B cell (primary cell): ENCODE measurements around the gene PIGT. TPM values are rescaled to one million over a fixed set of nuclear protein-coding genes. Genes with fewer than 3 reads are reported as not detected.

Source experiments
- ATAC-seq: fragments of 200-7000 bp; cut with Tn5 transposase; one replicate; pipeline ENCODE4 v1.10.0; 2021; ENCODE audit warnings: low read depth, mild to moderate bottlenecking, moderate number of reproducible peaks, moderate library complexity
- CTCF ChIA-PET: fragments of 350-600 bp; sonication (Branson Sonifier 250); formaldehyde crosslinking; loops from one replicate; lab custom pipeline; 2021; ENCODE audit warnings: antibody characterized with exemption, inconsistent platforms; lab: Charles Lee
- POLR2A ChIA-PET: fragments of 350-600 bp; sonication (Branson Sonifier 250); formaldehyde crosslinking; loops from one replicate; lab custom pipeline; 2021; ENCODE audit warnings: antibody characterized with exemption; lab: Charles Lee
- DNase-seq: peaks from one replicate; pipeline ENCODE4 v3.0.0; 2013
- H2AFZ ChIP-seq: 2 replicates; pipeline ENCODE4 v1.6.1; 2012; ENCODE audit warnings: mild to moderate bottlenecking, low read depth, low read length; ENCODE audit not compliant: insufficient read depth, poor library complexity, severe bottlenecking
- H3K27ac ChIP-seq, 2 donors: 1 replicate in 1 of 2; 2 replicates in 1 of 2; pipeline ENCODE4 v1.5.1; 2012 to 2013; ENCODE audit warnings: low read length in 2 of 2, mild to moderate bottlenecking in 2 of 2, moderate library complexity in 1 of 2
- H3K27me3 ChIP-seq, 4 experiments: fragments of 200-600 bp in 1 of 4; sonication (generic) in 1 of 4; replicated peaks in 1 of 4; 1 replicate in 2 of 4; 2 replicates in 2 of 4; pipeline versions ENCODE4 v1.6.1 to v1.7.0; 2013 to 2016; ENCODE audit warnings: low read length in 3 of 4, mild to moderate bottlenecking in 2 of 4, mixed read lengths in 1 of 4, moderate library complexity in 1 of 4; ENCODE audit not compliant: insufficient read depth in 4 of 4, control insufficient read depth in 3 of 4; ENCODE audit errors: control extremely low read depth in 1 of 4
- H3K36me3 ChIP-seq, 2 experiments: replicated peaks in 1 of 2; 1 replicate in 1 of 2; 2 replicates in 1 of 2; pipeline versions ENCODE4 v1.6.1 to v1.7.1; 2013; ENCODE audit warnings: low read length in 1 of 2; ENCODE audit not compliant: insufficient read depth in 2 of 2, control insufficient read depth in 1 of 2; ENCODE audit errors: control extremely low read depth in 1 of 2, extremely low read depth in 1 of 2
- H3K4me1 ChIP-seq, 2 donors: fragments of 200-600 bp in 1 of 2; sonication (generic) in 1 of 2; 1 replicate in 1 of 2; 2 replicates in 1 of 2; pipeline versions ENCODE4 v1.5.1 to v1.6.1; 2013 to 2017; ENCODE audit warnings: low read length in 2 of 2; ENCODE audit not compliant: control insufficient read depth in 2 of 2, insufficient read depth in 2 of 2
- H3K4me2 ChIP-seq: replicated peaks from 2 replicates; pipeline ENCODE3; 2012; ENCODE audit warnings: mild to moderate bottlenecking, low read depth, low read length; ENCODE audit not compliant: poor library complexity, severe bottlenecking
- H3K4me3 ChIP-seq, 5 experiments: fragments of 200-600 bp in 1 of 5; sonication (generic) in 1 of 5; 1 replicate in 3 of 5; 2 replicates in 2 of 5; pipeline versions ENCODE4 v1.5.1 to v1.7.0; 2011 to 2016; ENCODE audit warnings: low read length in 4 of 5, mild to moderate bottlenecking in 4 of 5, low read depth in 2 of 5, control low read depth in 1 of 5, moderate library complexity in 1 of 5; ENCODE audit not compliant: insufficient read depth in 1 of 5; ENCODE audit errors: control extremely low read depth in 1 of 5, extremely low read depth in 1 of 5
- H3K79me2 ChIP-seq: fragments of 200-600 bp; sonication (generic); one replicate; pipeline ENCODE4 v1.6.0; 2016; ENCODE audit warnings: low read length; ENCODE audit not compliant: control insufficient read depth, insufficient read depth
- H3K9ac ChIP-seq: fragments of 200-600 bp; sonication (generic); 2 replicates; pipeline ENCODE4 v1.6.1; 2017; ENCODE audit warnings: mild to moderate bottlenecking, low read length, moderate library complexity
- H3K9me3 ChIP-seq, 3 donors: one replicate each; pipeline versions ENCODE4 v1.6.1 to v1.7.1; 2013; ENCODE audit warnings: low read length in 2 of 3; ENCODE audit not compliant: control insufficient read depth in 2 of 3, insufficient read depth in 1 of 3; ENCODE audit errors: control extremely low read depth in 1 of 3
- H4K20me1 ChIP-seq: 2 replicates; pipeline ENCODE4 v1.6.0; 2012; ENCODE audit warnings: mild to moderate bottlenecking, low read length; ENCODE audit not compliant: insufficient read depth, control insufficient read depth, poor library complexity, severe bottlenecking
- H3K27ac Mint-ChIP-seq: one replicate; pipeline ENCODE4 v1.8.0; 2021; ENCODE audit warnings: mixed read lengths
- H3K27me3 Mint-ChIP-seq: one replicate; pipeline ENCODE4 v1.8.0; 2021; ENCODE audit warnings: mixed read lengths
- H3K4me1 Mint-ChIP-seq: one replicate; pipeline ENCODE4 v1.8.0; 2021; ENCODE audit warnings: mixed read lengths
- H3K4me3 Mint-ChIP-seq: one replicate; pipeline ENCODE4 v1.8.0; 2021; ENCODE audit warnings: mixed read lengths
- H3K9me3 Mint-ChIP-seq: one replicate; pipeline ENCODE4 v1.8.0; 2022; ENCODE audit warnings: mixed read lengths; ENCODE audit not compliant: insufficient read depth
- EZH2 ChIP-seq: IDR thresholded peaks from 2 replicates; pipeline ENCODE4 v1.6.1; 2012; ENCODE audit warnings: borderline replicate concordance, low read depth, mild to moderate bottlenecking, moderate library complexity, low read length; ENCODE audit not compliant: insufficient read depth, poor library complexity, severe bottlenecking
- WGBS: methylation state at CpG from one replicate; pipeline ENCODE4 v1.1.5; 2013; ENCODE audit warnings: missing lambda C conversion rate; ENCODE audit not compliant: insufficient coverage; 5-methylcytosine and 5-hydroxymethylcytosine counted together
- intact Hi-C: fragments of 100-400 bp; cut with micrococcal nuclease; formaldehyde crosslinking; loops from one replicate; pipeline ENCODE4 v1.10.0; 2022
- polyA plus RNA-seq: library from polyadenylated mRNA; depleted of rRNA; stranded (reverse); fragments of >200 nt; gene quantifications from 2 replicates; pipeline ENCODE4 v1.2.3, GENCODE V29; 2012
- total RNA-seq, 2 donors: library from RNA; stranded (reverse); fragments of 120-200 nt in 1 of 2; gene quantifications; 1 replicate in 1 of 2; 2 replicates in 1 of 2; pipeline versions ENCODE4 v1.2.3 to v1.2.4, GENCODE V29; 2013 to 2022
- TF ChIP-seq, protein P1 (sequence below): fragments of 200-600 bp; IDR thresholded peaks from one replicate; pipeline ENCODE4 v1.8.0; 2022; ENCODE audit warnings: antibody characterized with exemption, mild to moderate bottlenecking

Gene PIGT
- total and polyA plus RNA-seq, 2 donors (not counting 1 experiment from before 2014, with no cell fraction given), result 51.6 to 106 TPM

DNA sequence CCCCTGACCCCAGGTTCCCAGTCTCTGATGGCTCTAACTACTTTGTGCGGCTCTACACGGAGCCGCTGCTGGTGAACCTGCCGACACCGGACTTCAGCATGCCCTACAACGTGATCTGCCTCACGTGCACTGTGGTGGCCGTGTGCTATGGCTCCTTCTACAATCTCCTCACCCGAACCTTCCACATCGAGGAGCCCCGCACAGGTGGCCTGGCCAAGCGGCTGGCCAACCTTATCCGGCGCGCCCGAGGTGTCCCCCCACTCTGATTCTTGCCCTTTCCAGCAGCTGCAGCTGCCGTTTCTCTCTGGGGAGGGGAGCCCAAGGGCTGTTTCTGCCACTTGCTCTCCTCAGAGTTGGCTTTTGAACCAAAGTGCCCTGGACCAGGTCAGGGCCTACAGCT lies 9.6 kb downstream of the PIGT start:
- Histone ChIP-seq H2AFZ (no peak overlapping the region), H3K9me3 (no peaks in the 10 kb centered on the region), H3K4me2 (no peak overlapping the region), H3K4me1 (no peaks in the 10 kb centered on the region), H3K36me3 (peaks cover 10 to 51% of the 10 kb centered on the region in 2 experiments), H3K79me2 (no peaks in the 10 kb centered on the region), H4K20me1 (no peaks in the 10 kb centered on the region), H3K4me3 (no peak overlapping the region), H3K27ac (no peak overlapping the region), H3K9ac (no peak overlapping the region), H3K27me3 (no peaks in the 10 kb centered on the region)
- Mint-ChIP-seq H3K9me3 (no peaks in the 10 kb centered on the region), H3K27me3 (no peaks in the 10 kb centered on the region), H3K27ac (no peak overlapping the region), H3K4me3 (no peak overlapping the region), H3K4me1 (no peaks in the 10 kb centered on the region)
- ChIA-PET CTCF (interaction anchor here (1.1 to 15.7 kb wide), 2 partner anchors 12 to 56 kb away, joined by 5 to 814 read pairs; partner anchors contain the start of genes SYS1 and TP53TG5), POLR2A (no interaction called here)
- no peak for ATAC-seq
- no peak for DNase-seq
- TF ChIP-seq, protein P1, sequence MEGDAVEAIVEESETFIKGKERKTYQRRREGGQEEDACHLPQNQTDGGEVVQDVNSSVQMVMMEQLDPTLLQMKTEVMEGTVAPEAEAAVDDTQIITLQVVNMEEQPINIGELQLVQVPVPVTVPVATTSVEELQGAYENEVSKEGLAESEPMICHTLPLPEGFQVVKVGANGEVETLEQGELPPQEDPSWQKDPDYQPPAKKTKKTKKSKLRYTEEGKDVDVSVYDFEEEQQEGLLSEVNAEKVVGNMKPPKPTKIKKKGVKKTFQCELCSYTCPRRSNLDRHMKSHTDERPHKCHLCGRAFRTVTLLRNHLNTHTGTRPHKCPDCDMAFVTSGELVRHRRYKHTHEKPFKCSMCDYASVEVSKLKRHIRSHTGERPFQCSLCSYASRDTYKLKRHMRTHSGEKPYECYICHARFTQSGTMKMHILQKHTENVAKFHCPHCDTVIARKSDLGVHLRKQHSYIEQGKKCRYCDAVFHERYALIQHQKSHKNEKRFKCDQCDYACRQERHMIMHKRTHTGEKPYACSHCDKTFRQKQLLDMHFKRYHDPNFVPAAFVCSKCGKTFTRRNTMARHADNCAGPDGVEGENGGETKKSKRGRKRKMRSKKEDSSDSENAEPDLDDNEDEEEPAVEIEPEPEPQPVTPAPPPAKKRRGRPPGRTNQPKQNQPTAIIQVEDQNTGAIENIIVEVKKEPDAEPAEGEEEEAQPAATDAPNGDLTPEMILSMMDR, result no peak
- TF ChIP-seq EZH2, result no peak
- intact Hi-C loops, result no loop called here
- WGBS, result 97% methylated on average over 17 of the region's 17 CpGs

DNA sequence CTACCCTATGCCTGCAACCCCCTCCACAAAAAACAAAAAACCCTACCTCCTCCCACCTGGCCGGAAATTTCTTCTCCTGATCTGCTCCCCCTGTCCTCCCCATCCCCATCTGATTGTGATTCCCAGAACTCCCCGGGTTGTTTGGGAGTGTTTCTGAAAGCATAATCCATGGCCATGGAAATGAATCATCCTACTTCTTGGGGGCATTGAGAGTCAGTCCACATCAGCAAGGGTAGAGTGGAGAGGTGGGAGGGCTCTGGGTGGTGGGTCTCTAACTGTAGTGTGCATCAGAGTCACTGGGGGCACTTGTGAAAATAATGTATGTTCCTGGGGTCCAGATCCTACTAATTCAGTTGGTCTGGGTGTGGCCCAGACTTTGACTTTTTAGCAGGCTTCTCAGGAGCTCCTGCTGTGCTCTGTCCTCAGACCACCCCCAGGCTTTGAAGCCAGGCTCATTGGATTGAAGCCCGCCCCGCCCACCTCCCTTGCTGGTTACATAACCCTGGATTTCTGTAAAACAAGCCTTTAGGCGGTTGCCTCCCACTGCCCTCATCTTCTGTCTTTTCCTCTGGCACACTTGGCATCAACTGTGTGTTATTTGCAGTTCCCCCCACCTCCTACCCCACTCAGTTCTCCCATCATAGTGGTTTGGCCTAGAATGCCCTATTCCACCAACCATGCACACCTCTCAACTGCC lies 10.5 kb downstream of the PIGT start:
- TF ChIP-seq, protein P1, result no peak
- no peak for TF ChIP-seq EZH2
- Histone ChIP-seq H4K20me1 (no peaks in the 10 kb centered on the region), H3K79me2 (no peaks in the 10 kb centered on the region), H3K9me3 (no peaks in the 10 kb centered on the region), H3K27ac (no peak overlapping the region), H3K36me3 (peaks cover 6 to 42% of the 10 kb centered on the region in 2 experiments), H3K4me3 (no peak overlapping the region), H3K9ac (no peak overlapping the region), H3K4me2 (no peak overlapping the region), H2AFZ (no peak overlapping the region), H3K4me1 (peaks cover 0 to 2% of the 10 kb centered on the region in 2 donors), H3K27me3 (no peaks in the 10 kb centered on the region)
- ChIA-PET POLR2A (interaction anchor here (0.6 kb wide), 1 partner anchor 57 kb away, joined by 3 read pairs; no protein-coding TSS in a partner anchor), CTCF (interaction anchor here (0.6 to 15.7 kb wide), 3 partner anchors 11 to 167 kb away, joined by 3 to 814 read pairs (median 5); partner anchors contain the start of genes SYS1 and TP53TG5)
- ATAC-seq, result no peak
- no peaks in the 10 kb centered on the region for H3K9me3 Mint-ChIP-seq
- WGBS, result 95% methylated on average over 3 of the region's 5 CpGs
- intact Hi-C loops, result no loop called here
- H3K4me3 Mint-ChIP-seq, result no peak overlapping the region
- H3K27ac Mint-ChIP-seq, result no peak overlapping the region
- no peaks in the 10 kb centered on the region for H3K27me3 Mint-ChIP-seq
- no peak for DNase-seq
- H3K4me1 Mint-ChIP-seq, result peaks cover 2% of the 10 kb centered on the region
